GM23248 (cell line): ENCODE measurements around the gene HOOK2.

Experiments
- EZH2 ChIP-seq: fragments of 200-600 bp; sonication (generic); IDR thresholded peaks from 2 replicates; pipeline ENCODE4 v1.6.1; 2018; ENCODE audit warnings: antibody characterized with exemption, mild to moderate bottlenecking; ENCODE audit not compliant: insufficient read depth, poor library complexity, severe bottlenecking
- EZH2phosphoT487 ChIP-seq: fragments of 200-600 bp; sonication (generic); IDR thresholded peaks from 2 replicates; pipeline ENCODE4 v1.6.1; 2018; ENCODE audit warnings: antibody characterized with exemption, moderate library complexity, mild to moderate bottlenecking, low read depth; ENCODE audit not compliant: insufficient read depth

- TF ChIP-seq EZH2: no peak
- no peak for TF ChIP-seq EZH2phosphoT487
Observed at GRCh38 chr19:12754465-12755196, 20.7 kb downstream of the HOOK2 start.
